Spleen (tissue), 7 donors: ENCODE data around the gene PP2D1.

Source experiments
- CTCF ChIP-seq, 11 experiments: fragments of 200-600 bp in 7 of 11; fragments of 450-650 bp in 4 of 11; sonication (generic) in 4 of 11; IDR thresholded peaks in 8 of 11; conservative IDR thresholded peaks in 3 of 11; 1 replicate in 7 of 11; 2 replicates in 4 of 11; pipeline versions ENCODE4 v1.4.0 to v1.8.0; 2016 to 2021; ENCODE audit warnings: antibody characterized with exemption in 11 of 11, inconsistent platforms in 4 of 11, mild to moderate bottlenecking in 1 of 11
- POLR2A ChIP-seq, 3 donors: fragments of 450-650 bp; IDR thresholded peaks; one replicate each; pipeline ENCODE4 v1.5.1; 2017; ENCODE audit warnings: antibody characterized with exemption in 3 of 3, mild to moderate bottlenecking in 1 of 3
- POLR2AphosphoS5 ChIP-seq, 3 donors: sonication (generic); formaldehyde crosslinking; IDR thresholded peaks; one replicate each; pipeline ENCODE4 v1.5.1; 2017; ENCODE audit warnings: antibody characterized with exemption in 3 of 3
- donor health status: DM: no; HTN: no; CAD: no; lungs with moderate emphysema.
- donor health status: DM: no; HTN: no; CAD: no.
- donor health status: DM: no; HTN: no; CAD: no.

DNA sequence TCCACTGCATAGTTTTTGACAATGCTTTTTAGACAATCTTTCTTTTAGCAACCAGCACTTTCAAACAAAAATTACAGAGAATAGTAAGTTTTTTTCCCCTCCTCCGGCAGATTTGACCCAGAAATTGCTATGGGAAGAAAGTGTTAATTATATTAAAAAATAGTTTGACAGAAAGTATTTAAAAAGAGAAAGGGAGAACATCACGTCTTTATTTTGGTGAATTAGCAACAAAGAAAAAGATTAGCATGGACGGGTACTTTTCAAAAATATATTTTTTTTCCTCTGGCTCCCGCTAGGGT is 27.4 kb upstream of the PP2D1 start:
- TF ChIP-seq CTCF (IDR thresholded peaks at IDR 0.05 in 8 of 11, conservative IDR thresholded peaks at IDR 0.05 in 3 of 11) = no peak
- TF ChIP-seq POLR2A (IDR thresholded peaks at IDR 0.05) = no peak
- TF ChIP-seq POLR2AphosphoS5 (IDR thresholded peaks at IDR 0.05) = no peak
